HG03439 (cell line): Measurements from ENCODE around the gene CALD1.

Experiments used
- ATAC-seq: cut with Tn5 transposase; IDR thresholded peaks from one replicate; pipeline ENCODE4 v1.9.1; 2021; ENCODE audit warnings: mild to moderate bottlenecking, moderate library complexity; ENCODE audit not compliant: unreplicated experiment

The CALD1 gene

DNA sequence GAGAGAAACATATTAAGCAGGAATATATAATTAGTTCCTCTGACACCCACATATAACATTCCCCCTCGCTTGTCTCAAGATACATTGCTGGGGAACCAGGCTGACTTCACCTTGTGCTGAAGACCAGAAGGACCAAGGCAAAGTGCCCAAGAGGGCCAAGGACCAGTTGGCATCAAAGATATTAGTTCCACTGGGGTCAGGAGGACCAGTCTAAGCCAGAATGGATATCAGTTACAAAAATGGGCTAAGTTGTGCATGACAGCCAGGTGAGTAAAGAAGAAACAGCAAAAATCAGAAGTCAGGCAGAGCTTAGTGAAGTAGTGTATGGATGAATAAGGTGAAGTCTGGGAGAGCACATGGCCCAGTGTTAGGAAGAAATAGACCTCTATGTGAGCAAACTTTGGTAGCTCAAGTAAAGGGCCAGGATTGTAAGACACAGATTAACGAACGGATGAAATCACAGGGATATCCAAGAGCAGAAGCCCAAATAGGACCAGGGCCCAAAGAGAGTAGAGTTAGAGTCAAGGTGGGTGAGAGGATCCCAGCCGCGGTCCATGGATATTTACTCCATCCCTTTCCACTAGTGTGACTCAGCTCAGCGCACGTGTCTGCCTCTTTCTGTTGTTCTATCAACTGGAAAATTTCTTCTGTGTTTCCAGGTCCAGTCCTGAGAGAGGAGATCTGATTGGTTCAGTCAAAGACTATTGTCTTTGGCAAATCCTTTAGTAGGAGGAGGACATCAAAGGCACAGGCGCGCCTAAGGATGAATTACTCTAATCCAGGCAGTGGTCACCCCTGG, 5.0 kb downstream of the CALD1 start:
- no peak for ATAC-seq

DNA sequence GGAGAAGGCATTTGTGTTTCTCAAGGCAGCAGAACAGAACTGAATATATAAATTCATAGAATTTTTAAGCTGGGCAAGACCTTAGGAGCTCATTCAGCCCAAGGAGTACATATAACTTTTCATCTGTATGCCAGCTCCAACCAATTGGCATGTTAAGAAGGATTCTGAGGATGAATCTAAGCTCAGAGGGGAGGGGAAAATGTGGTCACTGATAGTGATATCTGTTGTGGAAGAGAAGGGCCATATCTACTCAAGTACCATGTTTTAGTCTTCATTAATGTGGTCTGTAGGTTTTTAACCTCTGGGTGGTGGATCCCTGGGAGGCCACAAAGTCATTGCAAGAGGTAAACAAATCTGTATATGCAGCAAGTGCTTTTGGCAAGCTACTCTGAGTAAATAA, 6.4 kb downstream of the CALD1 start:
- no peak for ATAC-seq

DNA sequence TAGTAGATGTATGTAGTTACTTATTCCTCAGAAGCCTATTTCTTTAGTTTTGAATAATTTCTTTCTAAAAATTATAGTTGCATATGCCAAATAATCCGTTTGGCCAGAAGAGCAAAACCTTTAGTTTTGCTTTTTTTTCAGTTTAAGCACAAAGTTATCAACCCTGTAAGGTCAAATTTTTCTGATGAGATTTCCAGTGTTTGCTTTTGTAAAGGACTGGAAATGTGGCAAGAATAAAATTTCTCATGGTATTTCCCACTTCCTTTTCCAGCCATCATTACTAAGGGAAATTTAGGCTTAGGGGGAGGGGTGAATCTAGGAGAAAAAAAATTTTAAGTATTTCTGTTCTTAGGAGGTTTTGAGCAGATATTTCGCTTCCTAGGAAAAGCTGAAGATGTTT, 7.6 kb downstream of the CALD1 start:
- ATAC-seq, result no peak

DNA sequence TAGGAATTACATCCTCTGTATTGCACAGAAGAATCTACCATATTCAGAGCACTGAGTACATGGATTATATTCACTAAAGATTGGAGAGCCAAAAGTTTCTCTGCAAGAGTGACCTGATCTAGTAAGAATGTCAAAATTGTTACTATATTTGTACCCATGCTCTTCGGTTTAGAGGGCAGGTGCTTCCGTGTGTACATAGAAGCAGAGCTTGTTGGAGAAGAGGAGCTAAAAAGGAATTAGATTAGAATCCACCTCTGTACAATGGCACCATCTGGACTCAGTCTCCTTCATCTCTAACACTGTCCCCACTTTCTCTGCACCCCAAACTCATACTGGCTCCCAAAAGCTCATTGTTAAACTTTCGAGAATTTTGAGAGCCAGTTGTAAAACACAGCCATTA, 8.3 kb downstream of the CALD1 start:
- no peak for ATAC-seq

DNA sequence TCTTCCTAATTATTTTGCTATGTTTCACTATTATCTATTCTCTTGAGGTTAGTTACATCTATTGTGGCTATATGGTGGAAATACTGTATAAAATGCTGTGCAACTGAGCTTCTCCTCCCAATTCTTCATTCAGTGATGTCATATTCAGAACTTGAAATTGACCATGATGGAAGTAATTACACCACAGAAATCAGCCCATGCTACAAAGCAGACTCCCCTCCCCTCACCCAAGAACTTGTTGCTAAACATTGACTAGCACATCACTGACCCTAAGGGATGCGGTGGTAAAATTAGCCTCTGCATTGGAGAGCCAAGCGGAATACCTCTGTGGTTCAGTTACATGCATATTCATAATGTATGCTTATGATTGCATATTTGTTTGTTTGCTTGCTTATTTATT, 8.8 kb downstream of the CALD1 start:
- no peak for ATAC-seq

DNA sequence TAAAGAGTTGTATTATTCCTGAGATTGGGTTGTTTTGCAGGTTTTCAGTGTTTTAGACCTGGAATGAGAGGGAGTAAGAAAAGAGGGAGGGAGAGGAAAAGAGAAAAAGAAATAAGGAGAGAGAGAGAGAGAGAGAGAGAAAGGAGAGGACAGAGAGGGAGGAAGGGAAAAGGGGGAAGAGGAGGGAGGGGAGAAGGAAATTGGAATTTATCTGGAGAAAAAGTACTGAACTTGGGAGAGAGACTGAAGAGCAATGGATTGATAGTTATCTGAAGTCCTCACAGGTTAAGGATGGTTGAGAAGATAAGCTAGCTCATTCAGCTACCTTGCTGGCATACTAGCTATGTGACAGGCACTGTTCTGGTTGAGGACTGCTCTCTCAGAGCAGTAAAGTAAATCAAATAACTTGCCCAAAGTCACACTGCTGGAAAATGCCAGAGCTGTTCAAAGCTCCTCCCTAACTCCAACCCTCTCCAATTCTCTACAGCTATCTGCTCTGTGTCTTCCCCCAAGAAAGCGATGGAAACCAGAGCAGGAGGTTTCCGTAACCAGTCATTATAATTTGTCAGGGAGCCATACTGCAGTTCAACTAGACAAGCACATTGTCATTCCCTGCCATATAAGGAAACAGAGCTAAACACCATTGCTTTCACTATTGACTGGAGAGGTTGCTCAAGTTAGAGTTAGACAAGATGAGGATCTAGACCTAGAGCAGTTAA, 10.7 kb downstream of the CALD1 start:
- ATAC-seq, result no peak

DNA sequence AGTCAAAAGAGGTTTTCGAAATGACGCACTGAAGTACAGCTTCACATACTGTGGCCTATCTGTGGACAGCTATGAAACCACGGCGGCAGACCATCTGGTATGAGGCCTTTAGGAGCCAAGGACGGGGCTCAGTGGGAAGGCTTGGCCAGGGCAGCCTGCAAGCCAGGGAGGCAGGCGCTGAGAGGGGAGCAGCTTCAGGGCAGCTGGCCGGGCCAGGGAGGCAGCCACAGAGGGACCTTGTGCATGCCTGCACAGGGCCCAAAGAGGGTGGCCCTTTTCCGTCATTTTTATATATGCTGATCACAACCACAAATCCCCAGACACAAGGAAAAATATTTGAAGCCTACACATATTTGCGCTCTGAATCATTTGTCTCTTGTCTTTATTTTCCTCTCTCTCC, 13.5 kb downstream of the CALD1 start:
- ATAC-seq, result no peak

DNA sequence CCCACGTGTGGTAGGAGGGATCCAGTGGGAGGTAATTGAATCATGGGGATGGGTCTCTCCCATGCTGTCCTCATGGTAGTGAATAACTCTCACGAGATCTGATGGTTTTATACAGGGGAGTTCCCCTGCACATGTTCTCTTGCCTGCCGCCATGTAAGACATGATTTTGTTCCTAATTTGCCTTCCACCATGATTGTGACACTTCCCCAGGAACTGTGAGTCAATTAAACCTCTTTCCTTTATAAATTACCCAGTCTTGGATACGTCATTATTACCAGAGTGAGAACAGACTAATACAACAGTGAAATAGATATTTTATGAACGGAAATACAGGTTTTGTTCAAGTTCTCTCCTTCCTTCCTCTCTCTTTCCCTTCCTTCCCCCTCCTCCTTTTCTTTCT, 15.8 kb downstream of the CALD1 start:
- no peak for ATAC-seq

DNA sequence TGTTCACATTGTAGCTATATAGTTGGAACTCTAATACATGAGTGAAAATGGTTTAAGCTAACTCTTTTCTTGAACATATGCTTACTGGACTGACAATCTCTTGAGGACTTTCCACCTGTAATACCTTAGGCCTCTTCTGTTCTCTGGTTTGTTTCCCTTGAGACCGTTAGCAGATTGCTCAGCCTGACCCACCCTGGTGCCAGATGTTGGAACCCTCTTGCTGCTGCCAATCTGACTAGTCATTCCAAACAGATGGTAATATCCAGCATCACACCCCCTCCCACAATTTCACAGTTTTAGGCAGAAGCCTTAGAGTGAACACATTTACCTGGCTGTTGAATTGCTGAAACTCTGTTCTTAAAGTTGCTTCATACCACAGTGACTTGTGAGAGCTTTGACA, 18.7 kb downstream of the CALD1 start:
- ATAC-seq, result no peak

DNA sequence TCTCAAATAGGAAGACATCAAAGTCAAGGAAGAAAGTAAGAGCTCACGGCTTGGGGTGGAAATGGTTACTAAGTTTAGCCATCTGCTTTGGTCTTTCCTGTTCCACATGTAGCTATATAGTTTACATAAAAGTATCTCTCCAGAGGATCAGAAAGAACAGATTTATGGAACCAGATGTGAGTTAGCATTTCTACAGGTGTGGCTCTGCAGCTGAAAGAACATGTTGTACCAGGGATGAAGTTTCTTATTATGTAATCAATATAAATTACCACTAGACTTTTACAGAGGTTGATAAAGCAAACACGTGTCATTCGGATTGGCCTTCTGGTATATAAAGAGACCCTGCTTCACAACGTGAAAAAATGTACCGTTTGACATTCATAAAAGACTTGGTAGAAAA, 19.9 kb downstream of the CALD1 start:
- ATAC-seq, result no peak

DNA sequence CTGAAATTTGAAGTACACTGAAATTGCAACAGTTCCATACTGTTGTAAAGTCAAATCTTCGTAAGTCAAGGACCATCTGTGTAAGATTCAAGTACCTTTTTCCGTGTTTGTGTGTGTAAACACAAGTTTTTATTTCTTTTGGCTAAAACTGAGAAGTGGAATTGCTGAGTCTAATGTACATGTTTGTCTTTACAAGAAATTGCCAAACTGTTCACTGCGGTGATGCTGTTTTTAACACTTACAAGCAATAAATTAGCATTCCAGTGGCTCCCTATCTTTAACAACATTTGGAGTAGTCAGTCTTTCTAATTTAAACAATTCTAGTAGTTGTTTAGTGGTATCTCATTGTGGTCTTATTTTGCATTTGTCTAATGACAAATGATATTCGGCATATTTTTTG, 23.3 kb downstream of the CALD1 start:
- no peak for ATAC-seq

DNA sequence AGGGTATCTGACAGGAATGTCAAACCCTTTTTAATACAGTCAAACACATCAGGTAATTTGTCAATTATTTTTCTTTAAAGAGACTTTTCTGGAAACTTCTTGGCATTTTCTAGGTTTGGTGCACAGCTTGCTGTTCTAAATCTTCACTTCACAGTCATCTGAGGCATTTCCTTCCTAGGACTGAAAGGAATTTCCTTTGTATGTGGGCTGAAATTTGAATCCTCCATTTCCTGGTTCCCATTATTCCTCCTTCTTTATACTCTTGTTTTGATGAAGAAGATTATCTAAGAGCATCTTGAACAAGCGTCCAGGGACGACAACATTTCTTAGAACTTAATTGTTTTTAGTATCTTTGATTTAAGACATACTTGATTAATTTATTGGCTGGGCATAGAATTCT, 24.9 kb downstream of the CALD1 start:
- ATAC-seq, result no peak

DNA sequence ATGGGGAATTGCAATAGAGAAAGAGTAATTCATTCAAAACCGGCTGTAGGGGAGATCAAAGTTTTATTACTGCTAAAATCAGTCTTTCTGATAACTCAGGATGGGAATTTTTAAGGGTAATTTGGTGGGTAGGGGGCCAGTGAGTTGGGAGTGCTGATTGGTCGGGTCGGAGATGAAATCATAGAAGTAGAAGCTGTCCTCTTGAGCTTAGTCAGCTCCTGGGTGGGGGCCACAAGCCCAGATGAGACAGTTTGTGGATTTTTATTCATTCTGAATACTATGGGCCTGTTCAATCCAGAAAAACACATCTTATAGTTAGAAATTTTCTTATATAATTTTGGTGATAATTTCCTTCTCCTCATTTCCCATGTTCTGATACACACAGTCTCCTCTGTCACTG, 25.4 kb downstream of the CALD1 start:
- ATAC-seq, result no peak

DNA sequence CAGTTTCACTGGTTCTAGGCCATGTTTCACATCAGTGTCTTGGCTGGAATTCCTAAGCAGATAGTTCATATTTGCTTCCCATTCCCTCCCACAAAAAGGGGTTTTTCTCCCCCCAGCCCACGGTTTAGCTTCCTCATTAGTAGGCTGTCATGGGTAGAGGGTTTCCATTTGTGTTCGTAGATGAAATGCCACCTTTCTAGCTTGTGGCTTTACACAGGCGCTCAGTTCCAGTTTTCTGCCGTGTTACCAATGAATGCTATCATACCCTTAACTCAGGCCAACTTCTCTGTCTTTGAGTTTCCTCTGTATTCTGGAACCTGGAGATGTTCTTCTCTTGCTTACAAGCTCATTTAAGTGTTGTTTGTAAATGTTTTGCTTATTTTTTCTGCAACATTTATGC, 26.8 kb downstream of the CALD1 start:
- ATAC-seq, result no peak

DNA sequence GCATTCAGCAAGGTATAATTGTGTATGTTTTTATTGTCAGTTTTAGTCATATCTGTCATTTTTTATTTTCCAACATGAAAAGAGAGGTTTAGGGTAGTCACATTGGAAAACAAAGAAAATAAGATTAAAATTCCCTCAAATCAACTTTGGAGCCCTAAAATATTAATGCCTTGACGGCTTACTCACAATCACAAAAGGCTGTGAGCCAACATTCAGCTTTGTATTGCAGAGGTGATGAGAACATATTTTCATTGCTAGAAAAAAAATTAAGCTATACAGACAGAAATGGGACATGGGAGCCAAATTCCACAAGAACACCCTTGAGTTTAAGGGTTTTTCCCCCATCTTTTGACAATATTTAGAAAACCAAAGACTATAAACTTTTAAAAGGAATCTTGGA, 30.2 kb downstream of the CALD1 start:
- no peak for ATAC-seq

DNA sequence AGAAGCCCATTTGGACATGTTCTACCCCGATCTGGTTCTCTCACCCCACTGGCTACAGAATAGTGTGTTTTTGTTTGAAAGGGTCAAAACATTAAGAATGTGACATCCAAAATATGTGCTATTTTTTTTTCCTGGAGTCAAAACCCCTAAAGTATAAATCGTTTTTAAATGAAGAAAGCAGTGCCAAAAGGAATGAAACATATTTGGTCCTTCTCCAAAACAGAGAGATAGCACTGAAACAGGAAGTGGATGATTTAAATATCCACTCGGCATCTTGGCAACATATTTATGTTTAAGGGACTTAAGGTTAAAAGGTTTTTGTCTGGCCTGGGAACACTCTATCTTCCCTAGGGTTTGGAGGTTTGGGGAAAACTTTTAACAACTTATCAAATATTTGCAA, 32.3 kb downstream of the CALD1 start:
- no peak for ATAC-seq

DNA sequence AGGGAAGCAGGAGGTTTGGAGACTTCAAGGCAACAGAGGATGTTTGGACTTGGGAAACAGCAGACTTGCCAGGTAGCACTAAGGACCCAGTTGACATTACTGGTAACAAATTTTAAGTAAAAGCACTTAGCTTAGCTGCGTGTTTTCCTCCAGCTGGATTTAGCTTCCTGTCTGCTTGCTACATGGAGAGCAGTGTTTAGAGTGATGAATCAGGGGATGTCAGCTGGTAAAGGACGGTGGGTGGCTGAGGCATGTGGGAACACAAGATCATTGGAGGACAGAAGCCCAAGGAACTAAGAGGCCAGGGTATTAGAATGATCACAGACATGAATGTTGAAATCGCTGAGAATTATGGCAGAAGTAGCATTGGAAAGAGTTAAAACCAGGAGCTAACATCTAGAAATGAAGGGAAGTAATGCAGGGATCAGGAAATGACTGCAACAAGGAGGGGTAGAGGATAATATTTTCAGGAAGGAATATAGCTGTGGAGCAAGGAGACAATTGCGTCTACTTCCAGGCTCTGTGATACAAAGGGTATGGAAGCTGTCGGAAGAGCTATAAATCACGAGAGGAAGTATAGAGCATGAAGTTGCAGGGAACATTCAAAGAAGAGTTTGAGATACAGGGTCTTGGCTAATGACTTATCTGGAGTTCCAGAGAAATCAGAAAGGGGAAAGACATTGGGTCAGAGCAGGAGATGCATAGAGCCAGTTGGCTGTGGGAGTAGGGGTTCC, 34.4 kb downstream of the CALD1 start:
- no peak for ATAC-seq

DNA sequence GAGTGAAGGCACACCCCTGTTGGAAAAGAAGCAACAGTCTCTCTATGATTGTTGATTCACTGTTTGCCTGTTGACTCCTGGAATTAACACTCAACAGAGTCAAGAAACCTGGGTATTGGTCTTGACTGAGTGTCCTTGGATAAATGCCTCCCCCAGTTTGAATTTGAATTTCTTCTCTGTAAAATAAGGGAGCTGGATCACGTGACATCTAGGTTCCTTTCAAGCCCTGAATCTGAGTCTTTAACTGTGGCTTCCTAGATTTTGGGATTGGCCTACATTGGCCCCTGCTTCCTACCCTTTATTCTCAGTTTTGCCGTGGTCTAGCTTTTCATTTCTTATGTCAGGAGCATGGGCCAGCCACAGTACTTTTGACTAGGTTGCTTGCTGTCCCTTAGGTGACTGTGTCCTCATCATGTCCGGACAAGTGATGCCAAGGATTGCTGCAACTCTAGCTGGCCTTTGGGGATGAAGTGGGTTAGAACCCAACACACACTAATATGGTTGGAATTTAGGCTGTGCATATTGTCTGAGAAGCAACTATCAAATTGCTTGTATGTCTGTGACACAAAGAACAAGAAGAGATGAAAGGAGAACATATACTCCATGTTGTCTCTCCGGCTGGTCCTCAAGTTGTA, 35.4 kb downstream of the CALD1 start:
- no peak for ATAC-seq

DNA sequence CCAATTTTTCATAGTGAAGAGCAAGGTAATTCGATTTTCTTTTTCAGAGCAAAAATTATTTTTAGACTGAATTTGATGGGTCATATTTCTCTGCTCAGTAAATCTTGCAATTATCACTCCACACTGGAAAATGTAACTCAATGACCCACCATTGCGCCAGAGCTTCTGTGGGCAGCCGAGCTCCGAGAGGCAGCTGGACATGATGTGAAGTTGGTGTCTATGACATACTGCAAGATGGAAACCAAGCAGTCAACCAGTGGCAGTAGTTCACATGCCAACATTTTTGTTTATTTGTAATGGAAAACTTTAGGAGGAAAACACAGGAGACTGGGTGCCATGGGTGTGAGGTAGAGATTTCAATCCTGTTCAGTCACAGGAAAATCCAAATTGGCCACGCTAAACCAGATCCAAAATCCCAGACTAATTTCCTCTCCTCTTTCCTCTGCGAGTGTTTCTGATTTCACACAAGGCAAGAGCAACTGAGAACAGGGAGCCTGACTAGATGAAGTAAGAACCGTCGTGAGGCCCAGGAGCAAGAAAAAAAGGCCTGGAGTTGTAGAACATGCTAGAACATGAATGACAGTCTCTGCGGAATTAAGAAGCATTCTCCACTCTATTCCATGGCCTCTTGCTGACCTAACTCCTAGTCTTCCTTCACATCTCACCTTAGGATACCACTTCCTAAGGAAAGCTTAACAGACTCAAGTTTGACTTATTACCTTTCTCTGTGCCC, 39.3 kb downstream of the CALD1 start:
- ATAC-seq, result no peak

DNA sequence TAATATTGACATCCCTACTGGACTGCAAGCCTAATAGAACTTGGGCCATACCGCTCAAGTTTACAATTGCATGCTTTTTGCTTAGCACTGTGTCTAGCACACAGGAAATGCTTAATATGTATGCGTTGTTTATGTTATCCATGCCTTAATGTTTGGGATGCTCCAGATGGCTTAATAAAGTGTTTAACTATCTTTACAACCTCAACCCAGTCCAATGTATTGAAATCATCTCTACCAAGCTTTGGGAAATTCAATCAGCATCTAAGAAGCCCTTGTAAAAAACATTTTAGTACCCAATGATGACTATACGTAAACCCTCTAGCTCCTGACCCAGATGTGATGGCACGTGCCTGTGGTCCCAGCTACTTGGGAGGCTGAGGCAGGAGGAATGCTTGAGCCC, 40.0 kb downstream of the CALD1 start:
- no peak for ATAC-seq

DNA sequence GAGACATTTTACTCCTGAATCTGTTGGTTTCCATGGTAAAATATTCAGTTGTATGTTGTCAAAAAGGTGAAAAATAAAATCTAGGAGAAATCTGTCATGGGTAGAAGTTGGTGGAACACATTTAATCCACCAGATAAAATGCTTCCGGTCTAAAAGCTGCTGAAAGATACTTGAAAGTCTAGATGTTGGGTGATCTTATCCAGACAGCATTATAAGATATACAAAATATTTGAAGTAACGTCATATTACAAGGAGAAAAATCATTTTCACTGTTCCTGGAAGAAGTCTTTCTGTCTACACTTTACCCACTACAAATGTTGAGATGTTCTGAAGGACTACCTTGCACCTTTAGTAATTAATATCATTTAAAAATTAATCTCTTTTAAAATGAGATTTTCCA, 40.9 kb downstream of the CALD1 start:
- no peak for ATAC-seq
